A549 (cell line): ENCODE results near the gene ATP5MC3.

Experiments used
- BCL3 ChIP-seq: fragments of >200 bp; sonication (Bioruptor Twin); formaldehyde crosslinking; IDR thresholded peaks from 3 replicates; pipeline ENCODE4 v1.6.1; 2016
- CBX8 ChIP-seq: fragments of 200-600 bp; sonication (generic); IDR thresholded peaks from 2 replicates; pipeline ENCODE4 v1.6.1; 2016
- CEBPB ChIP-seq, 2 experiments: fragments of >200 bp in 1 of 2; sonication (Bioruptor Twin) in 1 of 2; formaldehyde crosslinking in 1 of 2; IDR thresholded peaks; 2 replicates each; pipeline ENCODE4 v1.6.1; 2012 to 2016
- EP300 ChIP-seq, 2 experiments: fragments of >200 bp; sonication (Bioruptor Twin); formaldehyde crosslinking; IDR thresholded peaks; 2 replicates in 1 of 2; 3 replicates in 1 of 2; pipeline ENCODE4 v1.6.1; 2016 to 2017
- MAFK ChIP-seq: fragments of 450-650 bp; IDR thresholded peaks from 2 replicates; pipeline ENCODE4 v1.6.1; 2014; ENCODE audit not compliant: partially characterized antibody
- MYC ChIP-seq: IDR thresholded peaks from 2 replicates; pipeline ENCODE4 v1.6.1; 2012; ENCODE audit warnings: mild to moderate bottlenecking, inconsistent platforms, low read length, improper control_type of control experiment, borderline replicate concordance
- NR3C1 ChIP-seq: fragments of >200 bp; sonication (Bioruptor Twin); formaldehyde crosslinking; IDR thresholded peaks from 3 replicates; pipeline ENCODE4 v1.6.1; 2017
- RAD21 ChIP-seq, 2 experiments: fragments of >200 bp in 1 of 2; sonication (Bioruptor Twin) in 1 of 2; formaldehyde crosslinking in 1 of 2; IDR thresholded peaks in 1 of 2; conservative IDR thresholded peaks in 1 of 2; 2 replicates in 1 of 2; 3 replicates in 1 of 2; pipeline ENCODE4 v1.6.1; 2012 to 2018; ENCODE audit warnings: inconsistent platforms in 1 of 2
- ZSCAN20 ChIP-seq: fragments of 250-450 bp; sonication (Bioruptor Pico); IDR thresholded peaks from 2 replicates; pipeline ENCODE4 v1.8.0; 2022; ENCODE audit warnings: mild to moderate bottlenecking, moderate library complexity
- TF ChIP-seq, protein P1 (sequence below): fragments of 150-350 bp; IDR thresholded peaks from 2 replicates; pipeline ENCODE4 v1.6.1; 2014; ENCODE audit warnings: low read depth, mild to moderate bottlenecking, low read length
- TF ChIP-seq, protein P2 (sequence below): fragments of >200 bp; sonication (Bioruptor Twin); formaldehyde crosslinking; IDR thresholded peaks from 3 replicates; pipeline ENCODE4 v1.5.1; 2016

DNA sequence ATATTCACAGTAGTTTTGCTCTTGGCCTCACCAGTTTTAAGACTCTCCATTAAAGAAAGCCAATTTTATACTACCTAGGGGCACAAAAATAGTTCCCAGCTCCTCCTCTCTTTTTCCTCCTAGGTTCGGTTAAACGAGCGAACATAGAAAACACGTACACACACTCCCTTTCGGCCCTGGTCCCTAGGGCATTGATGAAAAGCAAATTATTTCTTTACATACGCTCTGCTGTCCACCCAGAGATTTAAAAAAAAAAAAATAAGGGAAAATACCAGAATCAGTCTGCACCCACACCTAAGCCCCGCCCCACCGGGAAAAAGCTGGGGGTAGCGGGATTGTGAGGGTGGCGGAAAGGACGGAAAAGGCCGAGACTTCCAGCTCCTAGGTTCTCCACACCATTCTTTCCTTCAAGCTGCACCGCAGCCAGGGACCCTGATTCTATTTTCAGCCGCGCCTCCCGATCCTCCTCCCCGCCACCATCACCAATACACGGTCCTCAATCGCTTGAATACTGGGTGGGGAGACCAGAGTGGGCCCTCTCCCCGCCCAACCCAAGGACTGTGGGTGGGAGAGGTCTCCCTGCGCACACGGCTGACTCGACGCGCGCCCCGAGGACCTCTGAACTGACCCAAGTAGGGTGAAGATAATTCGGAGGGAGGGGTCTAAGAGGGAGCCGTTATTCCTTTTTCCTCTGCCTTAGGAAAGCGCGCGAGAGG lies 14.3 kb downstream of the ATP5MC3 start:
- TF ChIP-seq ZSCAN20 (CRISPR knock-in tag) (no peak), CBX8 (no peak), EP300 (IDR thresholded peaks at IDR 0.05) (no peak), MYC (no peak), CEBPB (IDR thresholded peaks at IDR 0.05) (no peak), NR3C1 (no peak), RAD21 (conservative IDR thresholded peaks at IDR 0.05 in 1 of 2, IDR thresholded peaks at IDR 0.05 in 1 of 2) (no peak), BCL3 (no peak), MAFK (no peak)
- TF ChIP-seq, protein P1, sequence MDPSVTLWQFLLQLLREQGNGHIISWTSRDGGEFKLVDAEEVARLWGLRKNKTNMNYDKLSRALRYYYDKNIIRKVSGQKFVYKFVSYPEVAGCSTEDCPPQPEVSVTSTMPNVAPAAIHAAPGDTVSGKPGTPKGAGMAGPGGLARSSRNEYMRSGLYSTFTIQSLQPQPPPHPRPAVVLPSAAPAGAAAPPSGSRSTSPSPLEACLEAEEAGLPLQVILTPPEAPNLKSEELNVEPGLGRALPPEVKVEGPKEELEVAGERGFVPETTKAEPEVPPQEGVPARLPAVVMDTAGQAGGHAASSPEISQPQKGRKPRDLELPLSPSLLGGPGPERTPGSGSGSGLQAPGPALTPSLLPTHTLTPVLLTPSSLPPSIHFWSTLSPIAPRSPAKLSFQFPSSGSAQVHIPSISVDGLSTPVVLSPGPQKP, result no peak
- TF ChIP-seq, protein P2, sequence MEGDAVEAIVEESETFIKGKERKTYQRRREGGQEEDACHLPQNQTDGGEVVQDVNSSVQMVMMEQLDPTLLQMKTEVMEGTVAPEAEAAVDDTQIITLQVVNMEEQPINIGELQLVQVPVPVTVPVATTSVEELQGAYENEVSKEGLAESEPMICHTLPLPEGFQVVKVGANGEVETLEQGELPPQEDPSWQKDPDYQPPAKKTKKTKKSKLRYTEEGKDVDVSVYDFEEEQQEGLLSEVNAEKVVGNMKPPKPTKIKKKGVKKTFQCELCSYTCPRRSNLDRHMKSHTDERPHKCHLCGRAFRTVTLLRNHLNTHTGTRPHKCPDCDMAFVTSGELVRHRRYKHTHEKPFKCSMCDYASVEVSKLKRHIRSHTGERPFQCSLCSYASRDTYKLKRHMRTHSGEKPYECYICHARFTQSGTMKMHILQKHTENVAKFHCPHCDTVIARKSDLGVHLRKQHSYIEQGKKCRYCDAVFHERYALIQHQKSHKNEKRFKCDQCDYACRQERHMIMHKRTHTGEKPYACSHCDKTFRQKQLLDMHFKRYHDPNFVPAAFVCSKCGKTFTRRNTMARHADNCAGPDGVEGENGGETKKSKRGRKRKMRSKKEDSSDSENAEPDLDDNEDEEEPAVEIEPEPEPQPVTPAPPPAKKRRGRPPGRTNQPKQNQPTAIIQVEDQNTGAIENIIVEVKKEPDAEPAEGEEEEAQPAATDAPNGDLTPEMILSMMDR, result no peak
